Upper lobe of left lung (tissue), 6 donors: Measurements from ENCODE around the gene DIDO1. TPM values are rescaled to one million over a fixed set of nuclear protein-coding genes. Genes with fewer than 3 reads are reported as not detected.

ENCODE experiments used
- ATAC-seq, 2 donors: fragments of 200-7000 bp; cut with Tn5 transposase; one replicate each; pipeline ENCODE4 v1.9.1; 2022; ENCODE audit warnings: mild to moderate bottlenecking in 2 of 2, moderate library complexity in 2 of 2; ENCODE audit not compliant: low FRiP score in 2 of 2
- DNase-seq, 2 donors: peaks; one replicate each; pipeline ENCODE4 v3.0.0-alpha.2; 2019 to 2020
- H3K27ac ChIP-seq, 4 donors: fragments of 200-600 bp; sonication (generic); one replicate each; pipeline ENCODE4 v1.5.1; 2016 to 2019
- H3K27me3 ChIP-seq, 4 donors: fragments of 200-600 bp; sonication (generic); one replicate each; pipeline ENCODE4 v1.5.1; 2017 to 2019
- H3K36me3 ChIP-seq, 4 donors: fragments of 200-600 bp; sonication (generic); one replicate each; pipeline ENCODE4 v1.5.1; 2016 to 2019
- H3K4me1 ChIP-seq, 4 donors: fragments of 200-600 bp; sonication (generic); one replicate each; pipeline ENCODE4 v1.5.1; 2018 to 2019
- H3K4me3 ChIP-seq, 4 donors: fragments of 200-600 bp; sonication (generic); one replicate each; pipeline ENCODE4 v1.5.1; 2017 to 2019; ENCODE audit warnings: mild to moderate bottlenecking in 2 of 4, moderate library complexity in 1 of 4
- H3K9me3 ChIP-seq, 4 donors: fragments of 200-600 bp; sonication (generic); one replicate each; pipeline ENCODE4 v1.5.1; 2018 to 2019
- EP300 ChIP-seq, 4 donors: sonication (generic); formaldehyde crosslinking; IDR thresholded peaks; one replicate each; pipeline ENCODE4 v1.5.1; 2017; ENCODE audit warnings: antibody characterized with exemption in 4 of 4, control low read depth in 2 of 4
- POLR2A ChIP-seq, 4 donors: fragments of 450-650 bp; IDR thresholded peaks; one replicate each; pipeline ENCODE4 v1.5.1; 2016 to 2017; ENCODE audit warnings: antibody characterized with exemption in 4 of 4, mild to moderate bottlenecking in 2 of 4
- POLR2AphosphoS5 ChIP-seq, 2 donors: sonication (generic); formaldehyde crosslinking; IDR thresholded peaks; one replicate each; pipeline ENCODE4 v1.5.1; 2017; ENCODE audit warnings: antibody characterized with exemption in 2 of 2
- WGBS, 2 donors: methylation state at CpG; one replicate each; pipeline ENCODE4 v1.1.5; 2017 to 2018; 5-methylcytosine and 5-hydroxymethylcytosine counted together
- total RNA-seq, 6 donors: library from RNA; depleted of rRNA in 4 of 6; stranded (reverse); fragments of >200 nt in 4 of 6; gene quantifications; one replicate each; pipeline versions ENCODE4 v1.1.0 to v1.2.1, GENCODE V29; 2016 to 2021
- TF ChIP-seq, protein P1 (sequence below), 6 experiments: fragments of 450-650 bp in 4 of 6; fragments of 200-600 bp in 2 of 6; sonication (generic) in 2 of 6; IDR thresholded peaks; one replicate each; pipeline ENCODE4 v1.5.1; 2016 to 2019; ENCODE audit warnings: antibody characterized with exemption in 6 of 6
- donor health status: DM: no; HTN: no; CAD: no; lungs with moderate emphysema.
- donor health status: DM: no; HTN: yes; CAD: no; lungs with severe emphysema.

The DIDO1 gene
- total RNA-seq, 6 donors from 2014 or later: 51.6 to 109 (median 58.9) TPM

DNA sequence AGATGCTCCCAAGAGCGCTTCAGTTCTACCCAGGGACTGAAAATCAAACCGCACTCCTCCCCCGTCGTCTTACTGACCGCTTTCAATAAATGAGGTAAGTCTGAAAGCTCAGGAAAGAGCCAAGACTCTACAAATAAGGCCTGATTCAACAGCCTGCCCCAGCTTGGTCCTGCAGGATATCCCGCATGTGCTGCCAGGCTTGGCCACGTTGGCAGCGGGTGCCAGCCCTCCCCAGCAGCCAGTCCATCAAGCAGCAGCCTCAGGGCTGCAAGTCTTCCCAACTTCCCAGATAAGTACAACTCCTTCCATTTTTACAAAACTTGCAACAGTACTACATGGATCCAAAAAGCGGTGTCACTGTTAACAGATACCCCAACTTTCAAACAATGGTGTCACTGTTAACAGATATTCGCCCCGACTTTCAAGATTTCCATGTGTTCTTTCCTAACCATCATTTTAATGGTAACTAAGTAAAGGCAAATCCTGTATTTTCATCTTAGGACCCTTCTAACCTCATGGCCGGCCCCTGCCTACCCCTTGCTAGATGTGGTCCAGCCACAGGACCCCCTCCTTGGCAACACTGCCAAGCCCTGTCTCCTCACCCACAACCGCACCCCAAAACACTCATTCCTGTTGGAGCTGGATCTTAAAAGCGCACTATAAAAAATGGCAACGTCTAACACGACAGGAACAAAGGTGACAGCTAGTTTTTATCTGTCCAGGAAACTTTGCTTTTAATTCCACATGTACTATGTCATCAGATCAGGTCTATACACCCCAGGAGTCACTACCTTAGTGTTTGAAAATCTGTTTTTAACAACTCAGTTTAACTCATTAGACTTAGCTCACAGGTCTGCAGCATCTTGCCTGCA is 28.0 kb downstream of the DIDO1 start:
- no peak overlapping the region for H3K4me3 ChIP-seq
- TF ChIP-seq, protein P1, sequence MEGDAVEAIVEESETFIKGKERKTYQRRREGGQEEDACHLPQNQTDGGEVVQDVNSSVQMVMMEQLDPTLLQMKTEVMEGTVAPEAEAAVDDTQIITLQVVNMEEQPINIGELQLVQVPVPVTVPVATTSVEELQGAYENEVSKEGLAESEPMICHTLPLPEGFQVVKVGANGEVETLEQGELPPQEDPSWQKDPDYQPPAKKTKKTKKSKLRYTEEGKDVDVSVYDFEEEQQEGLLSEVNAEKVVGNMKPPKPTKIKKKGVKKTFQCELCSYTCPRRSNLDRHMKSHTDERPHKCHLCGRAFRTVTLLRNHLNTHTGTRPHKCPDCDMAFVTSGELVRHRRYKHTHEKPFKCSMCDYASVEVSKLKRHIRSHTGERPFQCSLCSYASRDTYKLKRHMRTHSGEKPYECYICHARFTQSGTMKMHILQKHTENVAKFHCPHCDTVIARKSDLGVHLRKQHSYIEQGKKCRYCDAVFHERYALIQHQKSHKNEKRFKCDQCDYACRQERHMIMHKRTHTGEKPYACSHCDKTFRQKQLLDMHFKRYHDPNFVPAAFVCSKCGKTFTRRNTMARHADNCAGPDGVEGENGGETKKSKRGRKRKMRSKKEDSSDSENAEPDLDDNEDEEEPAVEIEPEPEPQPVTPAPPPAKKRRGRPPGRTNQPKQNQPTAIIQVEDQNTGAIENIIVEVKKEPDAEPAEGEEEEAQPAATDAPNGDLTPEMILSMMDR (IDR thresholded peaks at IDR 0.05): no peak
- no peak for TF ChIP-seq POLR2AphosphoS5 (IDR thresholded peaks at IDR 0.05)
- TF ChIP-seq POLR2A (IDR thresholded peaks at IDR 0.05): no peak
- TF ChIP-seq EP300 (IDR thresholded peaks at IDR 0.05): no peak
- ATAC-seq: no peak
- peaks cover 15 to 59% (median 49%) of the 10 kb centered on the region in 4 donors for H3K36me3 ChIP-seq
- H3K27me3 ChIP-seq: no peaks in the 10 kb centered on the region
- DNase-seq: no peak
- no peaks in the 10 kb centered on the region for H3K9me3 ChIP-seq
- H3K4me1 ChIP-seq: peaks cover 12 to 22% (median 19%) of the 10 kb centered on the region in 4 donors
- no peak overlapping the region for H3K27ac ChIP-seq
- 83% methylated on average over 16 of the region's 16 CpGs for WGBS, 2 donors

DNA sequence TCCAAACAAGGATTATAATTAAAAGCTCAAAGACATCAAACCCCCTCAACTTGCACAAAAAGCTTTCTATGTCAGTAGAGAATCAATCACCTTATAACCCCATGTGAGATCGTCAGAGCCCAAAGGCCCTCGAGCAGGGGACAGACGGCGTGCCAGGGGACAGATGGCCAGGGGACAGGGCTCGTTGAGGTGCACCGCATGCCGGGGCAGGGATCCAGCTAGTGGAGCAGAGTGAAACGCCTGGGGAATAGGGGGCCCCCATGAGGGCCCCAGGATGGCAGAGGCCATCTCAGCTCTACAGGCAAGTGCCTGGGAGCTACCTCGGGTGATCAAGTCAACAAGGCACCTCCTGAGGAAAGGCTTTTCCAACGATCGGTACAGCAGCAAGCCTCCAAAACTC is 28.6 kb downstream of the DIDO1 start:
- DNase-seq (no peak), ATAC-seq (no peak)
- Histone ChIP-seq H3K27ac (no peak overlapping the region), H3K4me1 (peaks cover 12 to 22% (median 19%) of the 10 kb centered on the region in 4 donors), H3K9me3 (no peaks in the 10 kb centered on the region), H3K36me3 (peaks cover 20 to 59% (median 50%) of the 10 kb centered on the region in 4 donors), H3K4me3 (no peak overlapping the region), H3K27me3 (no peaks in the 10 kb centered on the region)
- TF ChIP-seq, protein P1 (IDR thresholded peaks at IDR 0.05): no peak
- TF ChIP-seq POLR2AphosphoS5 (IDR thresholded peaks at IDR 0.05) (no peak), EP300 (IDR thresholded peaks at IDR 0.05) (no peak), POLR2A (IDR thresholded peaks at IDR 0.05) (no peak)
- WGBS, 2 donors: 75 to 77% methylated on average over 10 to 11 of the region's 11 CpGs

DNA sequence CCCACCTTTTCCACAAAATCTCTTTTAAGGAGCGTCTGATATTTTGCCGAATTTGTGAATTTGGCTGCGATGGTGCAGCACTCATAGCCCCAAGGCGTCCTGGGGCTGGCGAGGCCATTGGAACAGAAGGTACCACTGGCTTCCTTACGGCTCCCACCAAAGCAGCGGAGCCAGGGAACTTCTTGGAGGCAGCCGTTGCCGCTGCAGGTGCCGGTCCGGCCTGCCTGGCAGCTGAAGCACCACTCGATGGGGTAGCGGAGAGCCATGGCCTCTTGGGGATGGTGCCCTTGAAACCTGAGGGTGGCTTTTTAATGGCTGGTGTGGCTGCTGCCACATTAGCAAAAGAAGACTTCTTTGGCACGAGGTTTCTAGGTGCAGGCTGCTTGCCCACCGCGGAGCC is 29.8 kb downstream of the DIDO1 start:
- 96 to 100% methylated on average over 4 to 16 of the region's 16 CpGs for WGBS, 2 donors
- ATAC-seq: no peak

DNA sequence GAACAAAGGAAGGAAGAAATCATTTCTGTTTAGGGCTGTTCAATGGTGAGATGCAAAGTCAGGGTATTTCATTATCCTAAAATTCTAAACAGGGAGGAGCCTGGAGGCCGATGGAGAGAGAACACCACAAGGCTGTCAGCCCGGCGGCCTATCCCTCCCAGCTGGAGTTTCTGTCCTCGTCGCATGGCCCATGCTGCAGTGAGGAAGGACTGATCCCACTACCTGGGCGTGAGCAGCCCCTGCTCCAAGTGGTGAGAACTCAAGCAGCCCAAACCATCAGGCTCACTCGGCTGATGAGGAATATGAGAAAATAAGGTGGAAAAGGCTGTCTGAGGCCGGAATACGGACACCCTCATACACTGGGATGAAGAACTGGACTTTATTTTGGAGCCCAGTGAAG is 30.8 kb downstream of the DIDO1 start:
- Histone ChIP-seq H3K27ac (no peak overlapping the region), H3K36me3 (peaks cover 41 to 62% (median 58%) of the 10 kb centered on the region in 4 donors), H3K4me1 (peaks cover 10 to 18% (median 17%) of the 10 kb centered on the region in 4 donors), H3K27me3 (no peaks in the 10 kb centered on the region), H3K4me3 (no peak overlapping the region), H3K9me3 (no peaks in the 10 kb centered on the region)
- WGBS, 2 donors: 93 to 94% methylated on average over 9 of the region's 9 CpGs
- ATAC-seq (no peak), DNase-seq (no peak)
- TF ChIP-seq EP300 (IDR thresholded peaks at IDR 0.05) (no peak), POLR2AphosphoS5 (IDR thresholded peaks at IDR 0.05) (no peak), POLR2A (IDR thresholded peaks at IDR 0.05) (no peak)
- TF ChIP-seq, protein P1 (IDR thresholded peaks at IDR 0.05): no peak

More for the DNA sequence above, 29.8 kb downstream of the DIDO1 start:
- Histone ChIP-seq H3K27me3 (no peaks in the 10 kb centered on the region), H3K36me3 (peaks cover 32 to 60% (median 52%) of the 10 kb centered on the region in 4 donors), H3K4me3 (no peak overlapping the region), H3K4me1 (peaks cover 12 to 22% (median 19%) of the 10 kb centered on the region in 4 donors), H3K27ac (no peak overlapping the region), H3K9me3 (no peaks in the 10 kb centered on the region)
- DNase-seq: peak in 1 of 2 donors; percentile 64
- TF ChIP-seq, protein P1 (IDR thresholded peaks at IDR 0.05): no peak
- TF ChIP-seq EP300 (IDR thresholded peaks at IDR 0.05): no peak
- no peak for TF ChIP-seq POLR2A (IDR thresholded peaks at IDR 0.05)
- no peak for TF ChIP-seq POLR2AphosphoS5 (IDR thresholded peaks at IDR 0.05)
